Measurements from ENCODE around the gene SH3GL1.

DNA sequence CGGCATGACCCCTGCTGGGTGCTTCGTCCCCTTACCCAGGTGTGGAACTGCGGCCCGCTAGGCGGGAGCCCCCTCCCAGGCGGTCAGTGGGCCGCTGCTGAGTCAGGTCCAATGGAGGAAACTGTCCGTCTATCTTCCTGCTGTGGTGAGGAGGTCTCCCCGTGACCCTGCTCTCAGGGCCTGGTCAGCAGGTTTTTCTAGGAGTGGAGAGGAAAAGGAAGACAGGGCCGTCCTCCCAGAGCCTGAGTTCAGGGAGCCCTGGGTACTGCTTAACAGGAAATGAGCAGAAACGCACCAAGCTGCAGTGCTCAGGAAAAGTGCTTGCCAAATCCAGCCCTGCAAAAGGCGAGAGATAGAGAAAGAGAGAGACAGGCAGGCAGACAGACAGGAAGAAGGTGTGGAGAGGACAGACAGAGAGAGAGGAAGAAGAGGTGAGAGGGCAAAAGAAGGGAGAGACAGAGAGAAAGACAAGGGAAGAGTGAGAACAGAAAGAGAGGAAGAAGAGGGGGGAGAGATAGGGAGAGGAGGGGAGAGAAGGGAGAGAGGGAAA lies 10.3 kb downstream of the SH3GL1 start:
- TF ChIP-seq, protein P1, sequence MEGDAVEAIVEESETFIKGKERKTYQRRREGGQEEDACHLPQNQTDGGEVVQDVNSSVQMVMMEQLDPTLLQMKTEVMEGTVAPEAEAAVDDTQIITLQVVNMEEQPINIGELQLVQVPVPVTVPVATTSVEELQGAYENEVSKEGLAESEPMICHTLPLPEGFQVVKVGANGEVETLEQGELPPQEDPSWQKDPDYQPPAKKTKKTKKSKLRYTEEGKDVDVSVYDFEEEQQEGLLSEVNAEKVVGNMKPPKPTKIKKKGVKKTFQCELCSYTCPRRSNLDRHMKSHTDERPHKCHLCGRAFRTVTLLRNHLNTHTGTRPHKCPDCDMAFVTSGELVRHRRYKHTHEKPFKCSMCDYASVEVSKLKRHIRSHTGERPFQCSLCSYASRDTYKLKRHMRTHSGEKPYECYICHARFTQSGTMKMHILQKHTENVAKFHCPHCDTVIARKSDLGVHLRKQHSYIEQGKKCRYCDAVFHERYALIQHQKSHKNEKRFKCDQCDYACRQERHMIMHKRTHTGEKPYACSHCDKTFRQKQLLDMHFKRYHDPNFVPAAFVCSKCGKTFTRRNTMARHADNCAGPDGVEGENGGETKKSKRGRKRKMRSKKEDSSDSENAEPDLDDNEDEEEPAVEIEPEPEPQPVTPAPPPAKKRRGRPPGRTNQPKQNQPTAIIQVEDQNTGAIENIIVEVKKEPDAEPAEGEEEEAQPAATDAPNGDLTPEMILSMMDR (conservative IDR thresholded peaks at IDR 0.05; ENCODE audit: low read depth, low read length), result no peak
- no peak for TF ChIP-seq EZH2 (IDR thresholded peaks at IDR 0.05; ENCODE audit: low read length, unreplicated experiment)
